Measurements from ENCODE around the gene PTPRC. TPM values are rescaled to one million over a fixed set of nuclear protein-coding genes. Genes with fewer than 3 reads are reported as not detected.
"Not testable (repeated sequence)": the region's sequence is repeated elsewhere in the genome, so short reads cannot be mapped to it uniquely, and the experiment has no call there.

PTPRC gene
- total RNA-seq, 1 donor from 2014 or later = not detected

DNA sequence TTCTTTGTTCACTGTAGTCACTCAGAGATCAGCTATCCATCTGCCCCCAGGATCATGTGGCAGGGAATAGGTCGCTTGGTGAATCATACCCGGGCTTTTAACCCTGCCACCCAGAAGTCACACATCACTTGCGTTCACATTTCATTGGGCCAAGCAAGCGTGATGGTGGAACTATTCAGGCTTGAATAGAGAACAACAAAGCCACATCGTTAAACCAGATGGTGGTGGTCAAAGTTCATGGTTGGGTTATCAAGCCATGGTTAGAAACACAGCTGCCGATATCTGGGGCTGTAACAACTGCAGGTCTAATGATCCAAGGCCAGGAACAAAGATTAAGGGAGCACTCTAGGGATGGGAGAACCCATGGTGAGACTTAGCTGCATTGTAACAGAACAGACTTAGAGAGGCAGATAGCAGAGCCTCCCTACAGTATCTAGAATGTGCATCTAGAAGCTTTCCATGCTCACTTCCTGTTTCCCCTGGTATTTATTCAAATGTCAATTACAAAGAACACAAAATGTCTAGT lies 40.0 kb upstream of the PTPRC start:
- H3K27ac Mint-ChIP-seq (ENCODE audit: unreplicated experiment) = no peak overlapping the region
- H3K27me3 Mint-ChIP-seq (ENCODE audit: unreplicated experiment) = no peaks in the 10 kb centered on the region
- TF ChIP-seq, protein P1, sequence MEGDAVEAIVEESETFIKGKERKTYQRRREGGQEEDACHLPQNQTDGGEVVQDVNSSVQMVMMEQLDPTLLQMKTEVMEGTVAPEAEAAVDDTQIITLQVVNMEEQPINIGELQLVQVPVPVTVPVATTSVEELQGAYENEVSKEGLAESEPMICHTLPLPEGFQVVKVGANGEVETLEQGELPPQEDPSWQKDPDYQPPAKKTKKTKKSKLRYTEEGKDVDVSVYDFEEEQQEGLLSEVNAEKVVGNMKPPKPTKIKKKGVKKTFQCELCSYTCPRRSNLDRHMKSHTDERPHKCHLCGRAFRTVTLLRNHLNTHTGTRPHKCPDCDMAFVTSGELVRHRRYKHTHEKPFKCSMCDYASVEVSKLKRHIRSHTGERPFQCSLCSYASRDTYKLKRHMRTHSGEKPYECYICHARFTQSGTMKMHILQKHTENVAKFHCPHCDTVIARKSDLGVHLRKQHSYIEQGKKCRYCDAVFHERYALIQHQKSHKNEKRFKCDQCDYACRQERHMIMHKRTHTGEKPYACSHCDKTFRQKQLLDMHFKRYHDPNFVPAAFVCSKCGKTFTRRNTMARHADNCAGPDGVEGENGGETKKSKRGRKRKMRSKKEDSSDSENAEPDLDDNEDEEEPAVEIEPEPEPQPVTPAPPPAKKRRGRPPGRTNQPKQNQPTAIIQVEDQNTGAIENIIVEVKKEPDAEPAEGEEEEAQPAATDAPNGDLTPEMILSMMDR (IDR thresholded peaks at IDR 0.05; ENCODE audit: unreplicated experiment) = no peak
- no peaks in the 10 kb centered on the region for H3K36me3 Mint-ChIP-seq (ENCODE audit: low read depth, unreplicated experiment)
- no peaks in the 10 kb centered on the region for H3K4me1 Mint-ChIP-seq (ENCODE audit: unreplicated experiment)
- no peaks in the 10 kb centered on the region for H3K9me3 Mint-ChIP-seq (ENCODE audit: unreplicated experiment)
- H3K4me3 Mint-ChIP-seq (ENCODE audit: unreplicated experiment) = no peak overlapping the region
- DNase-seq (ENCODE audit: low spot score) = no peak

DNA sequence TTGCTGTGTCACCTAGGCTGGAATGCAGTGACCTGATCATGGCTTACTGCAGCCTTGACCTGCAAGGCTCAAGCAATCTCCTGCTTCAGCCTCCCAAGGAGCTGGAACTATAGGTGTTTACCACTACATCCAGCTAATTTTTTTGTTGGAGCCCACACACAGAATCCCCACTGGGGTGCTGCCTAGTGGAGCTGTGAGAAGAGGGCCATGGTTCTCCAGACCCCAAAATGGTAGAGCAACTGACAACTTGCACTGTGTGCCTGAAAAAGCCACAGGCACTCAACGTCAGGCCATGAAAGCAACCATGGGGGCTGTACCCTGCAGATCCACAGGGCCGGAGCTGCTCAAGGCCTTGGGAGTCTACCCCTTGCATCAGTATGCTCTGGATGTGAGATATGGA lies 39.1 kb upstream of the PTPRC start:
- DNase-seq (ENCODE audit: low spot score) = no peak
- Mint-ChIP-seq H3K36me3 (ENCODE audit: low read depth, unreplicated experiment) (no peaks in the 10 kb centered on the region), H3K4me3 (ENCODE audit: unreplicated experiment) (no peak overlapping the region), H3K9me3 (ENCODE audit: unreplicated experiment) (no peaks in the 10 kb centered on the region), H3K4me1 (ENCODE audit: unreplicated experiment) (no peaks in the 10 kb centered on the region), H3K27ac (ENCODE audit: unreplicated experiment) (no peak overlapping the region), H3K27me3 (ENCODE audit: unreplicated experiment) (no peaks in the 10 kb centered on the region)
- TF ChIP-seq, protein P1 (IDR thresholded peaks at IDR 0.05; ENCODE audit: unreplicated experiment) = no peak

DNA sequence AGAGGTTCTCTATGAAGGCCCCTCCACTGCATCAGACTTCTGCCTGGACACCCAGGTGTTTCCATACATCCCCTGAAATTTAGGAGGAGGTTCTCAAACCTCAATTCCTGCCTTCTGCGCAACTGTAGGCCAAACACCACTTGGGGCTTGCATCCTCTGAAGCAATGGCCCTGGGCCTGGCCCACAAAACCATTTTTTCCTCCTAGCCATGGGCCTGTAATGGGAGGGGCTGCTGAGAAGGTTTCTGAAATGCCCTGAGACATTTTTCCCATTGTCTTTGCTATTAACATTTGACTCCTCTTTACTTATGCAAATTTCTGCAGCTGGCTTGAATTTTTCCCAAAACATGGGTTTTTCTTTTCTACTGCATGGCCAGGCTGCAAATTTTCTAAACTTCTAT lies 37.9 kb upstream of the PTPRC start:
- TF ChIP-seq, protein P1 (IDR thresholded peaks at IDR 0.05; ENCODE audit: unreplicated experiment) = no peak
- DNase-seq (ENCODE audit: low spot score) = no peak
- Mint-ChIP-seq H3K36me3 (ENCODE audit: low read depth, unreplicated experiment) (no peaks in the 10 kb centered on the region), H3K9me3 (ENCODE audit: unreplicated experiment) (no peaks in the 10 kb centered on the region), H3K4me3 (ENCODE audit: unreplicated experiment) (no peak overlapping the region), H3K4me1 (ENCODE audit: unreplicated experiment) (peaks cover 3% of the 10 kb centered on the region), H3K27me3 (ENCODE audit: unreplicated experiment) (no peaks in the 10 kb centered on the region), H3K27ac (ENCODE audit: unreplicated experiment) (no peak overlapping the region)

DNA sequence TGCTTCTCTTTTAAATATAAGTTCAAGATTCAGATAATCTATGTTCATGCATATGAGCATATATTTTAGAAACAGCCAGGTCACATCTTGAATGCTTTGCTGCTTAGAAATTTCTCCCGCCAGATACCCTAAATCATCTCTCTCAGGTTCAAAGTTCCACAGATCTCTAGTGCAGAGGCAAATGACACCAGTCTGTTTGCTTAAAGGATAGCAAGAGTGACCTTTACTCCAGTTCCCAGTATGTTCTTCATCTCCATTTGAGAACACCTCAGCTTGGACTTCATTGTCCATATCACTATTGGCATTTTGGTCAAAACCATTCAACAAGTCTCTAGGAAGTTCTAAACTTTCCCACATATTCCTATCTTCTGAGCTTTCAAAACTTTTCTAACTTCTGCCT lies 37.5 kb upstream of the PTPRC start:
- not testable (repeated sequence) for H3K27me3 Mint-ChIP-seq (ENCODE audit: unreplicated experiment); H3K4me3 Mint-ChIP-seq (ENCODE audit: unreplicated experiment); H3K36me3 Mint-ChIP-seq (ENCODE audit: low read depth, unreplicated experiment); H3K9me3 Mint-ChIP-seq (ENCODE audit: unreplicated experiment); H3K4me1 Mint-ChIP-seq (ENCODE audit: unreplicated experiment); DNase-seq (ENCODE audit: low spot score); H3K27ac Mint-ChIP-seq (ENCODE audit: unreplicated experiment)

DNA sequence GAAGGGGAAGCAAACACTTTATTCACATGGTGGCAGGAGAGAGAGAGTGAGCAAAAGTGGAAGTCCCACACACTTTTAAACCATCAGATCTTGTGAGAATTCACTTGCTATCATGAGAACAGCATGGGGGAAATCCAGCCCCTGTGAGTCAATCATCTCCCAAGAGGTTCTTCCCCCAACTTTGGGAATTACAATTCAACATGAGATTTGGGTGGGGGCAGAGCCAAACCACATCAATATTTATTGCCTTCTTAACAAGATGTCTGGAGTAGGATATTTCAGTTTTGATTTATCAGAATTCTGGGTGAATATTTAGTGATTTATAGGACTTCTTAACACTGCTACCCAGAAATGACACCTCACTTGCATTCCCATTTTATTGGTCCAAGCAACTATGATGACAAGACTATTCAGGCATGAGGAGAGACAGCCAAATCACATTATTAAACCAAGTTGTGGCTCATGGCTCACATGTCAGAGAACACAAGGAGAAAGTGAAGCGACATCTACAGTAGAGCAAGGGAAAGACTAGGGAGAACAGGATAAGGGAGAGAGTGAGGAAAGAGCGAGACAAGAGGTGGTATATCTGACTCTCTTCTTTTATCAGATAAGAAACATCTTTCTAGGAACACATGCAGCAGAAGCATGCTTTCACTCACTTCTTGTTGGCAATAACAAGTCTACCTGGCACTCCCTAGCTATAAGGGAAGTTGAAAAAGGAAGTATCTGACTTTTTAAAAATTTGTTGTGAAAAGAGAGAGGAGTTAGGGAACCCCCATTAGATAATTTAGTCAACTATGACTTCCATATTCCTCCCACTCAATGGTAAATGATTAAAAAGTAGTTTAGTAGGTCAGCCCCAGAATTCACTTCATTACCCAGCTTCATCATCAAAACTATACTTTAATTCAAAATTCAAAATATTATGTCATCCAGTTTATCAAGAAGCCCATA lies 36.6 kb upstream of the PTPRC start:
- Mint-ChIP-seq H3K4me3 (ENCODE audit: unreplicated experiment) (no peak overlapping the region), H3K27me3 (ENCODE audit: unreplicated experiment) (no peaks in the 10 kb centered on the region), H3K36me3 (ENCODE audit: low read depth, unreplicated experiment) (no peaks in the 10 kb centered on the region), H3K9me3 (ENCODE audit: unreplicated experiment) (no peaks in the 10 kb centered on the region), H3K27ac (ENCODE audit: unreplicated experiment) (no peak overlapping the region), H3K4me1 (ENCODE audit: unreplicated experiment) (peaks cover 6% of the 10 kb centered on the region)
- no peak for DNase-seq (ENCODE audit: low spot score)
- TF ChIP-seq, protein P1 (IDR thresholded peaks at IDR 0.05; ENCODE audit: unreplicated experiment) = no peak
